SK-N-SH (cell line): Measurements from ENCODE around the gene ARG2. TPM values are rescaled to one million over a fixed set of nuclear protein-coding genes. Genes with fewer than 3 reads are reported as not detected.

Source experiments
- CTCF ChIA-PET: fragments of 300-600, 350-600 bp; formaldehyde crosslinking; extraction: SDS; loops from one replicate; lab custom pipeline; 2021; lab: Yijun Ruan, JAX
- POLR2A ChIA-PET: fragments of 350-600 bp; sonication (Branson Sonifier 250); formaldehyde crosslinking; extraction: SDS; loops from one replicate; lab custom pipeline; 2020; ENCODE audit warnings: antibody characterized with exemption, inconsistent platforms; lab: Yijun Ruan, JAX
- DNase-seq: peaks from one replicate; pipeline ENCODE4 v3.0.0; 2012
- H2AFZ ChIP-seq: fragments of 200-600 bp; sonication (generic); 2 replicates; pipeline ENCODE4 v1.8.1; 2016; ENCODE audit warnings: antibody characterized with exemption, mild to moderate bottlenecking, low read depth
- H3F3A ChIP-seq: fragments of 200-600 bp; sonication (generic); replicated peaks from 2 replicates; pipeline ENCODE3; 2016; ENCODE audit warnings: antibody characterized with exemption, mild to moderate bottlenecking; ENCODE audit not compliant: insufficient read depth
- H3K27ac ChIP-seq, 2 experiments: fragments of 200-500 bp in 1 of 2; fragments of 200-600 bp in 1 of 2; sonication (Bioruptor generic) in 1 of 2; sonication (generic), shearing (Covaris generic) in 1 of 2; 2 replicates each; pipeline versions ENCODE4 v1.5.1 to v1.6.1; 2014 to 2016; ENCODE audit warnings: low read depth in 2 of 2, inconsistent platforms in 1 of 2, low read length in 1 of 2, mild to moderate bottlenecking in 1 of 2, mixed read lengths in 1 of 2
- H3K27me3 ChIP-seq: fragments of 200-600 bp; sonication (generic), shearing (Covaris generic); 2 replicates; pipeline ENCODE4 v1.6.1; 2016; ENCODE audit warnings: mixed run types; ENCODE audit not compliant: insufficient read depth
- H3K36me3 ChIP-seq, 2 experiments: fragments of 200-500 bp in 1 of 2; fragments of 200-600 bp in 1 of 2; sonication (Bioruptor generic) in 1 of 2; sonication (generic) in 1 of 2; replicated peaks in 1 of 2; 2 replicates each; pipeline versions ENCODE3 to v1.5.1; 2014 to 2016; ENCODE audit warnings: low read length in 1 of 2, mild to moderate bottlenecking in 1 of 2; ENCODE audit not compliant: insufficient read depth in 2 of 2, control insufficient read depth in 1 of 2
- H3K4me1 ChIP-seq, 2 experiments: fragments of 200-500 bp in 1 of 2; fragments of 200-600 bp in 1 of 2; sonication (Bioruptor generic) in 1 of 2; sonication (generic), shearing (Covaris generic) in 1 of 2; 2 replicates each; pipeline versions ENCODE4 v1.5.1 to v1.6.1; 2014 to 2016; ENCODE audit warnings: low read depth in 1 of 2, low read length in 1 of 2, mixed run types in 1 of 2; ENCODE audit not compliant: insufficient read depth in 2 of 2, control insufficient read depth in 1 of 2
- H3K4me2 ChIP-seq: fragments of 200-600 bp; sonication (generic), shearing (Covaris generic); 2 replicates; pipeline ENCODE4 v1.6.1; 2017; ENCODE audit warnings: mixed run types
- H3K4me3 ChIP-seq, 2 experiments: fragments of 200-500 bp in 1 of 2; fragments of 200-600 bp in 1 of 2; sonication (Bioruptor generic) in 1 of 2; sonication (generic), shearing (Covaris generic) in 1 of 2; 2 replicates each; pipeline versions ENCODE4 v1.5.1 to v1.8.1; 2014 to 2016; ENCODE audit warnings: low read depth in 2 of 2, inconsistent platforms in 1 of 2, low read length in 1 of 2, mild to moderate bottlenecking in 1 of 2, mixed read lengths in 1 of 2, moderate library complexity in 1 of 2
- H3K79me2 ChIP-seq: fragments of 200-600 bp; sonication (generic); 2 replicates; pipeline ENCODE4 v1.8.1; 2017; ENCODE audit warnings: mild to moderate bottlenecking; ENCODE audit not compliant: insufficient read depth
- H3K9ac ChIP-seq: fragments of 200-600 bp; sonication (generic); 2 replicates; pipeline ENCODE4 v1.6.1; 2017; ENCODE audit warnings: mixed run types
- H3K9me2 ChIP-seq: fragments of 200-600 bp; sonication (generic); 2 replicates; pipeline ENCODE4 v1.6.1; 2017; ENCODE audit warnings: mixed run types
- H3K9me3 ChIP-seq: fragments of 200-600 bp; sonication (generic); 2 replicates; pipeline ENCODE4 v1.6.1; 2017; ENCODE audit warnings: mixed run types, mild to moderate bottlenecking, moderate library complexity
- H4K20me1 ChIP-seq: fragments of 200-600 bp; sonication (generic); 2 replicates; pipeline ENCODE4 v1.6.1; 2017; ENCODE audit warnings: mild to moderate bottlenecking, mixed run types; ENCODE audit not compliant: insufficient read depth
- ELF1 ChIP-seq: IDR thresholded peaks from 2 replicates; pipeline ENCODE4 v1.4.0; 2012
- FOSL2 ChIP-seq: IDR thresholded peaks from 2 replicates; pipeline ENCODE4 v1.4.0; 2012; ENCODE audit warnings: low read depth, mild to moderate bottlenecking, moderate library complexity, borderline replicate concordance
- FOXJ3 ChIP-seq: sonication (generic); formaldehyde crosslinking; IDR thresholded peaks from 2 replicates; pipeline ENCODE4 v1.5.1; 2020; ENCODE audit warnings: mild to moderate bottlenecking, missing genetic modification reagents
- GABPA ChIP-seq: IDR thresholded peaks from 2 replicates; pipeline ENCODE4 v1.4.0; 2012; ENCODE audit warnings: low read depth, mild to moderate bottlenecking
- GATA2 ChIP-seq: sonication (generic); formaldehyde crosslinking; IDR thresholded peaks from 2 replicates; pipeline ENCODE4 v1.5.0; 2020; ENCODE audit warnings: mild to moderate bottlenecking, missing genetic modification reagents
- MEF2A ChIP-seq: IDR thresholded peaks from 2 replicates; pipeline ENCODE4 v1.4.0; 2012; ENCODE audit warnings: low read depth, borderline replicate concordance
- NFIC ChIP-seq: IDR thresholded peaks from 2 replicates; pipeline ENCODE4 v1.4.0; 2012; ENCODE audit warnings: borderline replicate concordance
- NRF1 ChIP-seq: IDR thresholded peaks from 2 replicates; pipeline ENCODE4 v1.6.1; 2012; ENCODE audit warnings: low read depth, mild to moderate bottlenecking, low read length
- RFX5 ChIP-seq: IDR thresholded peaks from 2 replicates; pipeline ENCODE4 v1.6.1; 2012; ENCODE audit warnings: mild to moderate bottlenecking, improper control_type of control experiment, low read length
- RXRA ChIP-seq: IDR thresholded peaks from 2 replicates; pipeline ENCODE4 v1.4.0; 2012; ENCODE audit warnings: low read depth, mild to moderate bottlenecking, borderline replicate concordance
- SMC3 ChIP-seq: IDR thresholded peaks from 2 replicates; pipeline ENCODE4 v1.6.1; 2012; ENCODE audit warnings: low read depth, low read length, improper control_type of control experiment
- TAF1 ChIP-seq: IDR thresholded peaks from 2 replicates; pipeline ENCODE4 v1.6.1; 2012; ENCODE audit warnings: low read depth, mild to moderate bottlenecking, low read length, moderate library complexity, borderline replicate concordance
- YY1 ChIP-seq: IDR thresholded peaks from 2 replicates; pipeline ENCODE4 v1.4.0; 2012; ENCODE audit warnings: low read depth, mild to moderate bottlenecking
- WGBS: methylation state at CpG from one replicate; pipeline ENCODE4 v1.1.6; 2017; ENCODE audit warnings: low lambda C conversion rate; 5-methylcytosine and 5-hydroxymethylcytosine counted together
- polyA plus RNA-seq, 3 experiments: library from polyadenylated mRNA; depleted of rRNA; stranded (reverse); fragments of >200 nt; gene quantifications; 2 replicates each; pipeline ENCODE4 v1.2.3, GENCODE V29; 2012
- TF ChIP-seq, protein P1 (sequence below): IDR thresholded peaks from 2 replicates; pipeline ENCODE4 v1.4.0; 2012; ENCODE audit warnings: low read depth
- TF ChIP-seq, protein P2 (sequence below): fragments of 150-350 bp; IDR thresholded peaks from 2 replicates; pipeline ENCODE4 v1.6.1; 2016; ENCODE audit warnings: mild to moderate bottlenecking, low read depth, low read length

ARG2 gene
- polyA plus RNA-seq, 1 of the 3 experiments (the other 2 are of a cell fraction): 2.6 TPM

DNA sequence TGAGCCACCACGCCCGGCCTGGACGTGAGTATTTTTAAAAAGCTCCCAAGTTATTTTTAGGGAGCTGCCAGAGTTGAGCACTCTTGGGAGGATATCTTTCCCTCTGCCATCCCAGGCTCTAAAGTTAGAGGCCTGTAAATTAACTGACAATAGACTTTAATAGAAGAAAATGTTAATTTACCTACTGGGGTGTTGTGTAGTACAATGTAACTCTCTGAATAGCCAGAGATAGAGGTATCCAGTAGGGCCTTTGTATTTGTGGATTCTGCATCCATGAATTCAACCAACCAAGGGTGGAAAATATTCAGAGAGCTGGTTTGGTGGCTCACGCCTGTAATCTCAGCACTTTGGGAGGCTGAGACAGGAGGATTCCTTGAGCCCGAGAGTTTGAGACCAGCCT lies 12.1 kb upstream of the ARG2 start (continued):
- TF ChIP-seq TAF1: no peak
- TF ChIP-seq RFX5: no peak
- TF ChIP-seq, protein P1, sequence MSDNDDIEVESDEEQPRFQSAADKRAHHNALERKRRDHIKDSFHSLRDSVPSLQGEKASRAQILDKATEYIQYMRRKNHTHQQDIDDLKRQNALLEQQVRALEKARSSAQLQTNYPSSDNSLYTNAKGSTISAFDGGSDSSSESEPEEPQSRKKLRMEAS: no peak
- no peak for TF ChIP-seq GABPA
- TF ChIP-seq, protein P2, sequence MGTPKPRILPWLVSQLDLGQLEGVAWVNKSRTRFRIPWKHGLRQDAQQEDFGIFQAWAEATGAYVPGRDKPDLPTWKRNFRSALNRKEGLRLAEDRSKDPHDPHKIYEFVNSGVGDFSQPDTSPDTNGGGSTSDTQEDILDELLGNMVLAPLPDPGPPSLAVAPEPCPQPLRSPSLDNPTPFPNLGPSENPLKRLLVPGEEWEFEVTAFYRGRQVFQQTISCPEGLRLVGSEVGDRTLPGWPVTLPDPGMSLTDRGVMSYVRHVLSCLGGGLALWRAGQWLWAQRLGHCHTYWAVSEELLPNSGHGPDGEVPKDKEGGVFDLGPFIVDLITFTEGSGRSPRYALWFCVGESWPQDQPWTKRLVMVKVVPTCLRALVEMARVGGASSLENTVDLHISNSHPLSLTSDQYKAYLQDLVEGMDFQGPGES: no peak
- TF ChIP-seq YY1: no peak

DNA sequence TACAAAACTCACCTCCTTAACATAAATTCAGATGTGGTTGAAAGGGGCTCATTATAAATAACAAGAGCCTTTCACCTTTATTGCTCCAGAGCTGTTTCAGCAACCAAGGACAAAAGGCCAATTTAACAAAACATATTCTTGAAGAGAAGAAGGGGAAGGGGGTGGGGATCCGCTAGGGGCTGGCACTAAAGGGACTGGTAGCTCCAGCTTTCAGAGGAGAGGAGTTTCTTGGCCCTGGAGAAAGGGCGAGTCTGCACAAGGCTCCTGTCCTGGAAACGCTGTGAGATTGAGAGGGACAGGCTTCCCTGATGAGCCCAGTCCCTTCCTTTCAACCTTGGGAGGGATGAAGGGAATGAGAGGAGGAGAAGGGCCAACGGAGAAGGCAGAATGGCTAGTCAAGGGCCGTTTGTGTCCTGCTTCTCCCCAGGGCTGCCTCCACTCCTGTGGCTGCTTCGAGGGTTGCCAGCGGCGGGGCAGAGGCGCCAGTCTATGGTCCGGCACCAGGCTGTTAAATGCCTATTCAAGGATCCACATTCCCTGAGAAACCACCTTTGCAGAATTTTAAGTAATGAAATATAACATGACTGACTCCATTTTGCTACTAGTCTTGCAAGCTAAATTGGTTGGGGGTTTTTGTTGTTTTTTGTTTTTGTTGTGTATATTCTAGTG lies 9.9 kb upstream of the ARG2 start:
- Histone ChIP-seq H3K9me3 (no peaks in the 10 kb centered on the region), H3K9ac (no peak overlapping the region), H3K36me3 (no peaks in the 10 kb centered on the region), H3K79me2 (no peaks in the 10 kb centered on the region), H3K27me3 (no peaks in the 10 kb centered on the region; the same call in 1 of the 2 replicates), H3K27ac (no peak overlapping the region), H3K9me2 (no peaks in the 10 kb centered on the region), H2AFZ (no peak overlapping the region), H3F3A (no peaks in the 10 kb centered on the region), H3K4me3 (no peak overlapping the region), H3K4me1 (no peaks in the 10 kb centered on the region), H3K4me2 (no peak overlapping the region), H4K20me1 (no peaks in the 10 kb centered on the region)
- TF ChIP-seq FOSL2: no peak
- no peak for TF ChIP-seq NRF1
- no peak for TF ChIP-seq FOXJ3
- TF ChIP-seq SMC3: no peak
- 47% methylated on average over 10 of the region's 10 CpGs for WGBS
- no peak for DNase-seq
- POLR2A ChIA-PET: no interaction called here
- CTCF ChIA-PET: interaction anchor here (2.2 kb wide), 1 partner anchor 9 kb away, joined by 9 read pairs; no protein-coding TSS in a partner anchor

DNA sequence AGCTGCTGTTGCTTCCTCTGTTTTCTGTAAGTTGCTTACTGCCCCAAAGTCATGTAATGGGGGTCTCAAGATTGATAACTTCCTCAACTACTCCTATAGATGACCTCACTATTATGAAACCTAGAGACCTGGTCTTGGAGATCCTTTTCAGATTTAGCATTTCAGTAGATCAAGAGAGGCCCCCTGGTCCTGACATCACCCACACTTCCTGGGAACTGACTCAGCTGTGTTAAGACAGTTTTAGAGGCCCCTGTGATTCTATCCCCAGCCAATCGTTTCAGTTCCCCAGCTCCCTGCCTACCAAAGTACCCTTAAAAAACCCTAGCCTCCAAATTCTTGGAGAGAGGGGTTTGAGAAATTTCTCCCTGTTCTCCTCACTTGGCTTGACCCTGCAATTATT lies 9.2 kb upstream of the ARG2 start:
- H3F3A ChIP-seq: no peaks in the 10 kb centered on the region
- TF ChIP-seq RXRA: no peak
- no peak for TF ChIP-seq FOSL2
- TF ChIP-seq MEF2A: no peak
- no peak for TF ChIP-seq GABPA
- no peak for TF ChIP-seq YY1
- no peak for TF ChIP-seq NFIC
- TF ChIP-seq ELF1: no peak
- no peak for TF ChIP-seq GATA2 (CRISPR knock-in tag)
- TF ChIP-seq, protein P1: no peak
- no peak for TF ChIP-seq NRF1
- no peak overlapping the region for H3K27ac ChIP-seq
- no peaks in the 10 kb centered on the region for H3K9me3 ChIP-seq
- no peaks in the 10 kb centered on the region for H3K36me3 ChIP-seq
- CTCF ChIA-PET: interaction anchor here (0.9 to 3.2 kb wide), 2 partner anchors 9 to 94 kb away, joined by 3 to 20 read pairs; no protein-coding TSS in a partner anchor
- WGBS: 93% methylated on average over 1 of the region's 1 CpG
- POLR2A ChIA-PET: no interaction called here
- H3K4me2 ChIP-seq: no peak overlapping the region
- DNase-seq: no peak
- no peaks in the 10 kb centered on the region for H3K4me1 ChIP-seq
- H4K20me1 ChIP-seq: no peaks in the 10 kb centered on the region
- H3K27me3 ChIP-seq: no peaks in the 10 kb centered on the region; the same call in 1 of the 2 replicates
- no peaks in the 10 kb centered on the region for H3K9me2 ChIP-seq
- no peak overlapping the region for H3K4me3 ChIP-seq
- H2AFZ ChIP-seq: no peak overlapping the region
- H3K9ac ChIP-seq: no peak overlapping the region
- H3K79me2 ChIP-seq: no peaks in the 10 kb centered on the region
